KOPT-K1 (cell line): ENCODE results near the gene MAMLD1.
"Not testable (repeated sequence)": the region's sequence is repeated elsewhere in the genome, so short reads cannot be mapped to it uniquely, and the experiment has no call there.

Experiments
- H3K27ac ChIP-seq: fragments of 200-600 bp; sonication (generic); 2 replicates; pipeline ENCODE4 v1.5.1; 2016; ENCODE audit warnings: antibody characterized with exemption, mild to moderate bottlenecking, low read depth, low read length; ENCODE audit not compliant: poor library complexity, severe bottlenecking
- H3K36me3 ChIP-seq: fragments of 200-600 bp; sonication (generic); 2 replicates; pipeline ENCODE4 v1.5.1; 2017; ENCODE audit warnings: antibody characterized with exemption, mild to moderate bottlenecking, low read length, moderate library complexity; ENCODE audit not compliant: insufficient read depth
- H3K9me3 ChIP-seq: fragments of 200-600 bp; sonication (generic); 2 replicates; pipeline ENCODE4 v1.5.1; 2017; ENCODE audit warnings: antibody characterized with exemption, low read length, mild to moderate bottlenecking; ENCODE audit not compliant: insufficient read depth, poor library complexity, severe bottlenecking

MAMLD1 gene

DNA sequence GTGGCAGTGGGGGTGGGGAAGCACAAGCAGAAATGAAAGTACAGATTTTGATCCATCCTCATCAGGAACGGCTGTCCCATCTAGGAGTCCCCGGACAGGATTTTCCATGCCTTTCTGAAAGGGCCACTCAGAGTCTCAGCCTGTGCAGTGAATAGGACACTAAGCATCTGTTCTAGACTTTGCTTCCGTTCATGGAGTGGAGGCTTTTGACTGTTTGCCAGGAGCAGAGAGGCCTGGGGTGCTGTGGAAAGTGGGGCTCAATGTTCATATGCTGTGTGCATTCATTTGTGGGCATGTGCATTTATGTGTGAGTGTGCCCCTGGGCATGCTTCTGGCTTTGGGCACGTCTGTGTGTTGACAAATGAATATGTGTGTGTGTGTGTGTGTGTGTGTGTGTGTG lies 25.6 kb upstream of the MAMLD1 start:
- H3K27ac ChIP-seq: no peak overlapping the region
- H3K9me3 ChIP-seq: no peaks in the 10 kb centered on the region
- no peaks in the 10 kb centered on the region for H3K36me3 ChIP-seq

DNA sequence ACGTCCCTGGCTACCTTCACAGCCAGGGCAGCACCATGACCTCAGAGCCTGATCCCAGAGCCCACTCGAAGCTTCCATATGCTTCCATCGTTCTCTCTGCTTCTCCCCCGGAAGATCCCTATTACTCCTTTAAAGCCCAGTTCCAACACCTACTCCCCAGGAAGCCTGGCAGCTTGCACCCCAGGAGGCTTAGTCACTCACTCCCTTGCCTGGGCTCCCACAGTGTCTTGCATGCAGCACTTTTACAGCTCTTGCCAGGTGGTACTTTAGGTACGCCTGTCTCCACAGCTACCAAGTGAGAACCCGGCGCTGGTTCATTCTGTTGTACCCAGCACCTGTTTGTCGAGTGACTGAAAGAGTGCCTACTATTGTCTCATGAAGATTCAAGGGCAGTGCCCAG lies 24.5 kb upstream of the MAMLD1 start:
- no peaks in the 10 kb centered on the region for H3K36me3 ChIP-seq
- no peaks in the 10 kb centered on the region for H3K9me3 ChIP-seq
- no peak overlapping the region for H3K27ac ChIP-seq

- Histone ChIP-seq H3K36me3 (no peaks in the 10 kb centered on the region), H3K9me3 (no peaks in the 10 kb centered on the region)
These were observed 23.4 kb upstream of the MAMLD1 start for GRCh38 chrX:150339736-150340135.

GRCh38 chrX:150340326-150340725 lies 22.8 kb upstream of the MAMLD1 start:
- not testable (repeated sequence) for H3K27ac ChIP-seq

More at GRCh38 chrX:150339736-150340135, 23.4 kb upstream of the MAMLD1 start:
- H3K27ac ChIP-seq: no peak overlapping the region

GRCh38 chrX:150347471-150347870 lies 15.6 kb upstream of the MAMLD1 start:
- Histone ChIP-seq H3K9me3 (no peaks in the 10 kb centered on the region), H3K36me3 (no peaks in the 10 kb centered on the region), H3K27ac (no peak overlapping the region)

More at GRCh38 chrX:150340326-150340725, 22.8 kb upstream of the MAMLD1 start:
- H3K36me3 ChIP-seq, H3K9me3 ChIP-seq: not testable (repeated sequence)

GRCh38 chrX:150348365-150348764 lies 14.8 kb upstream of the MAMLD1 start:
- no peaks in the 10 kb centered on the region for H3K36me3 ChIP-seq
- no peaks in the 10 kb centered on the region for H3K9me3 ChIP-seq
- H3K27ac ChIP-seq: no peak overlapping the region

GRCh38 chrX:150352114-150352513 lies 11.0 kb upstream of the MAMLD1 start:
- Histone ChIP-seq H3K27ac (no peak overlapping the region), H3K36me3 (no peaks in the 10 kb centered on the region), H3K9me3 (no peaks in the 10 kb centered on the region)

DNA sequence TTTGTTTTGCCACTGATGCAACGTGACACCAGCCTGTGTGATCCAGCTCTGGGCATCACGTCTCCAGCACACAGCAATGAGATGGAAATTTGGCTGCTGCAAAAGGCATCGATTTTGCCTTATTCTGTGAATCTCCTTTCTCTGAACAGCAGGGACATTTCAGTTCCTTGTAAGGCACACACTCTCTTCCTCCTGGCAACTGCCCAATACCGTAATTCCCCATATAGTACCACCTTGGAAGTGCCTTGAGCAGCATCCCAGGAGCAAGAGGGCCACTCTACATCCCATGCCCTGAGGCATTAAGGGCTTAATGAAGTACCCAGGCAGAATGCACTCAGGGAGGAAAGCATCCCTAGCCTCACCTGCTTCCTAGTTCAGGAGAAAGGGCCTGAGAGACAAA lies 10.5 kb upstream of the MAMLD1 start:
- Histone ChIP-seq H3K27ac (no peak overlapping the region), H3K36me3 (no peaks in the 10 kb centered on the region), H3K9me3 (no peaks in the 10 kb centered on the region)

DNA sequence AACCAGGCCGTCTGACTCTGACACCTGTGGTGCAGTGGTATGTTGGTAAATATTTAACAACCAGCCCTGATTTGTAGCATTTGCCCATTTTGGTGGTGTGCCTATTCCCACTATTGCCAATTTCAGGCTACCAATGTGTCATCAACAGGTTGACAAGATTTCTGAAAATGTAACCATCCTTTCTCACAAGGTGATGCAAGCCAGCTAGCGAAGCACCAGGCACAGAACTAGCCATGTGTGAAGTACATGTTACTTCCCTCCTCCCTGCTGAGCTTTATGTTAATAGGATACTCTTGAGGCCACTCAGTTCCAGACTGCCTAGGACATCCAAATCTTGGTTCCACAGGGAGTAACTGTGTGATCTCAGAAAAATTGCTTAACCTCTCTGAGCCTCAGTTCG lies 7.2 kb upstream of the MAMLD1 start:
- no peak overlapping the region for H3K27ac ChIP-seq
- no peaks in the 10 kb centered on the region for H3K36me3 ChIP-seq
- no peaks in the 10 kb centered on the region for H3K9me3 ChIP-seq

DNA sequence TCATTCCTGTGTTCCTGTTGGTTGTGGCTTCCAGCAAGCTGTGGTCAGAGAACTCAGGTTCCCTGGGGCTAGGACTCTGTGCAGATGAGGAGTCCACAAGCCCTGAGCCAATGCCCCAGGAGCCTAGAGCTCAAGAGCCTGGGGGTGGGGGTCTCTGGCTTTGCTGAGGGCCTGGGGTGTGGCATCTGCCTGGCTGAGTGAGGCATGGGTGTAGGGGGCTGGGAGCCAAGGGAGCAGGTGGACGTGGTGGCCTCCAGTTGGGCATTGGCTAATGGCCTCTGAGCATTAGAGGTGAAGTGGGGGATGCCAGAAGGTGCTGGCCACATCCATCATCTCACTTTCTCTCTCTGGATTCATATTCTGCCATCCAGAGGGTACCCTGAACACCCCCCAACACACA lies 5.3 kb upstream of the MAMLD1 start:
- H3K27ac ChIP-seq: no peak overlapping the region
- H3K36me3 ChIP-seq: no peaks in the 10 kb centered on the region
- no peaks in the 10 kb centered on the region for H3K9me3 ChIP-seq

- no peaks in the 10 kb centered on the region for H3K9me3 ChIP-seq
- H3K36me3 ChIP-seq: no peaks in the 10 kb centered on the region
- H3K27ac ChIP-seq: no peak overlapping the region
These were observed 4.5 kb upstream of the MAMLD1 start for GRCh38 chrX:150358651-150359050.

DNA sequence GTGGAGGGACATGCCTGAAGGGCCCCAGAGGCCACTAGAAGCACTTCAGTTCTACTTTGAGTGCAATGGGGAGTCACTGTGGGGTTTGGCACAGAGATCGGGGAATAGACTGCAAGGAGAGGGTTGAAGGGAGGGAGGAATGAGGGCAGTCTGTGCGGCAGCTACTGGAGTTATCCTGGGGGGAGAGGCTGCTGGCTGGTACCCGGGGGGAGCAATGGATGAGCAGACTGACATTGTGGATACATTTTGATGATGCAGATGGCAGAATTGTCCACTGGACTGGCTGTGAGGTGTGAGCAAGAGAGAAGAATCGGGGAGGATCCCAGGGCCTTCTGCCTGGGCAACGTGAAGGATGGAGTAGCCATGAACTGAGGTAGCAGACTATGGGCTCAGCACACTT lies 2.8 kb upstream of the MAMLD1 start:
- Histone ChIP-seq H3K36me3 (no peaks in the 10 kb centered on the region), H3K27ac (no peak overlapping the region)

GRCh38 chrX:150361070-150361776 lies 1.9 kb upstream of the MAMLD1 start:
- H3K9me3 ChIP-seq: no peaks in the 10 kb centered on the region
- no peaks in the 10 kb centered on the region for H3K36me3 ChIP-seq
- no peak overlapping the region for H3K27ac ChIP-seq

More for the DNA sequence above, 2.8 kb upstream of the MAMLD1 start:
- no peaks in the 10 kb centered on the region for H3K9me3 ChIP-seq

- H3K27ac ChIP-seq: no peak overlapping the region
- no peaks in the 10 kb centered on the region for H3K36me3 ChIP-seq
- no peaks in the 10 kb centered on the region for H3K9me3 ChIP-seq
These were observed 1.3 kb upstream of the MAMLD1 start for GRCh38 chrX:150361777-150362351.

- Histone ChIP-seq H3K27ac (no peak overlapping the region), H3K36me3 (no peaks in the 10 kb centered on the region), H3K9me3 (no peaks in the 10 kb centered on the region)
These were observed 637 bp downstream of the MAMLD1 start for GRCh38 chrX:150363561-150364346.
